T-helper 1 cell treated with Interleukin-12 subunit alpha and Interleukin-12 subunit beta and Interleukin-4 antibody, amounts not matched to agents 30 ng/mL and 1 ng/mL, for 36 hours (primary cell): Measurements from ENCODE around the gene CCDC91. TPM values are rescaled to one million over a fixed set of nuclear protein-coding genes. Genes with fewer than 3 reads are reported as not detected.
"Not testable (repeated sequence)": the region's sequence is repeated elsewhere in the genome, so short reads cannot be mapped to it uniquely, and the experiment has no call there.

ENCODE experiments used
- intact Hi-C: fragments of 100-400 bp; cut with micrococcal nuclease; formaldehyde crosslinking; loops from one replicate; pipeline ENCODE4 v1.15.1; 2024
- total RNA-seq: library from RNA; stranded (reverse); gene quantifications from 2 replicates; pipeline ENCODE4 v1.2.3, GENCODE V29; 2022

CCDC91 gene
- total RNA-seq, 1 donor from 2014 or later, result 20.6 TPM

DNA sequence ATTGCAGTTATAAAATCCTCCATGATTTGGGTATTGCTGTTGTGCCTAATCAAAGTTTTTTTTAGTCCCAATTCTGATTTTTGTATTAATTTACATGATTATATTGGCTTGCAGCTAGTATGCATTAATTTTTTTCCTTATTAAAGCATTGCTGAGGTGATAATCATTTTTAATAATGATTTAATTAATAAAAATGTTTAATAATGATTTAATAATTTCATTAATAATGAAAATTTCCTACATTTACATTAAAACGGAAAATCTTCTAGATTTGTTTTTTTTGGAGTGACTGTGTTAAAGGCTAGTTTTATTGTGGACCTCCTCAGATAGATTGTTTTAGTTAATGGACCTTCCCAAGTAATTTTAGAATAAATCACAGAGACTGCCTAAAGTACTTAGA lies 79.6 kb downstream of the CCDC91 start:
- intact Hi-C loops, result loop anchor here (5.0 kb wide), 1 partner anchor 78 kb away; the partner anchor contains the start of gene CCDC91

DNA sequence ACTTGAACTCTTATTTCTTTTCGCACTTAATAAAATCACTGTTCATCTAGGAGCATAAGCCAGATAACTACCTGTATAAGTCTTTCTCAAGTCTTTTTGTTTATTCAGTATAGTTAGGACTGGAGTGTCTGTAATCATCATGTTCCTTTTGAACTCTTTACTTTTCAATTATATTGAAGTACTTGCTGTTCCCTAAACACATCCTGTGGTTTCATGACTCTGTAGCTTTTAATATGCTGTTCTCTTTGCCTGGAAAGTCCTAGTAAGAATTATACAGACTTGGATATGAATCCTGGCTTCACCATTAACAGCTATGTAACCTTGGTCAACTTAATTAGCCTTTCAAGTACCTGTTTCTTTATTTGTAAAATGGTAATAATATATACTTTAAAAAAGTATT lies 88.2 kb downstream of the CCDC91 start:
- intact Hi-C loops, result no loop called here

DNA sequence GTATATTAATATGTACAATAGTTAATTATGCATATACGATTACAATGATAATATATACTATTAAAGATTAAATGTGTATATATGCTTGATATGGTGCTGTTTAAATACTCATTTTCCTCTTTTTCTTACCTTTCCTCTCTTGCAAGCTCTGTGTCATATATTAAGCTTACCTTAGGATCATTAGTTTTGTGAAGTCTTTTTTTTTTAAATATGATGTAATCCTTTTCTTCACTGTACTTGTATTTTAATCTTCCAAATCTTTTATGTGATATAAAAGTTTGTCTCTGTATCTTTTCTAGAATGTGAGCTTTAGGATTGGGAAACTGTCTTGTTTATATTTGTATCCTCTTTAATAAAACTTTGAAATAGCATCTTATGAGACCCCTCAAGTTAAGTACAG lies 88.7 kb downstream of the CCDC91 start:
- intact Hi-C loops, result no loop called here

DNA sequence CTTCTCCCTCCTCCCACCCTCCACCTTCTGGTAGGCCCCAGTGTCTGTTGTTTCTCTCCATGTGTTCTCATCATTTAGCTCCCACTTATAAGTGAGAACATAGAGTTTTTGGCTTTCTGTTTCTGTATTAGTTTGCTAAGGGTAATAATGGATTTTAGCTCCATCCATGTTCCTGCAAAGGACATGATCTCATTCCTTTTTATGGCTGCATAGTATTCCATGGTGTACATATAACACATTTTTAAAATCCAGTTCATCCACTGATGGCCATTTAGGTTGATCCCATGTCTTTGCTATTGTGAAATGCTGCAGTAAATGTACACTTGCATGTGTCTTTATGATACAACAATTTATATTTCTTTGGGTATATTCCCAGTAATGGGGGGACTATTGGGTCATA lies 96.1 kb downstream of the CCDC91 start:
- intact Hi-C loops, result no loop called here

DNA sequence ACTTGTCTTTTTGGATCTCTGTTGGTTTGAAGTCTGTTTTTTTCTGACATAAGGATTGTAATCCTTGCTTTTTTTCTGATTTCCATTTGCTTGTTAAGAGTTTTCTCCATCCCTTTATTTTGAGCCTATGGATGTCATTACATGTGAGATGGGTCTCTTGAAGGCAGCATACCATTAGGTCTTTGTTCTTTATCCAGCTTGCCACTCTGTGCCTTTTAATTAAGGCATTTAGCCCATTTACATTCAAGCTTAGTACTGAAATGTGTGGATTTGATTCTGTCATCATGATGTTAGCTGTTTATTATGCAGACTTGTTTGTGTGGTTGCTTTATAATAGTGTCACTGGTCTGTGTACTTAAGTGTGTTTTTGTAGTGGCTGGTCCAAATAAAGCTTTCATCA lies 100.0 kb downstream of the CCDC91 start:
- intact Hi-C loops, result no loop called here

DNA sequence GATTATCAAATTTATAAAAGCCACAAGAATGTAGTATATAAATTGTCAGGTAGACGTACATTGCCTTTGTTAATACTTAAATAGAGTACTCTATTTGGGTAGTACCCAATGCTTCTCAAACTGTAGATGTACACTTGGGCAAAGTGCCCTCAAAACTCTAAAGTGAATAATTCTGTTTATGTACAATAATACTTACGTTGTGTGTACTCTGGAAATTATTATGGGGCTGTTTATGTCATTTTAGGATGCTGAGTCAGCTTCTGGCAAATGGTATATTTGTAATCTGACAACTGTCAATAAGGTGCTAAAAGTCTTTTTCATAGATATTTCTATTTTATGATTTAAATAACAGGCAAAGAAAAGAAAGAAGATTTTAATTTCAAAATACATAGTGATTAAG lies 102.4 kb downstream of the CCDC91 start:
- intact Hi-C loops, result no loop called here

DNA sequence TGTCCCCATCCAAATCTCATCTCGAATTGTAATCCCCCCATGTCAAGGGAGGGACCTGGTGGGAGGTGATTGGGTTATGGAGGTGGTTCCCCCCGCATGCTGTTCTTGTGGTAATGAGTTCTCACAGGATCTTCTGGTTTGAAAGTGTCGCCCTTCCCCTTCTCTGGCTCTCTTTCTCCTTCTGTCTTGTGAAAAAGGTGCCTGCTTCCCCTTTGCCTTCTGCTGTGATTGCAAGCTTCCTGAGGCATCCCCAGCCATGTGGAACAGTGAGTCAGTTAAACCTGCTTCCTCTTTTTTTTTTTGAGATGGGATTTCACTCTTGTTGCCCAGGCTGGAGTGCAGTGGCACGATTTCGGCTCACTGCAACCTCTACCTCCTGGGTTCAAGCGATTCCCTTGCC lies 104.0 kb downstream of the CCDC91 start:
- intact Hi-C loops, result no loop called here

DNA sequence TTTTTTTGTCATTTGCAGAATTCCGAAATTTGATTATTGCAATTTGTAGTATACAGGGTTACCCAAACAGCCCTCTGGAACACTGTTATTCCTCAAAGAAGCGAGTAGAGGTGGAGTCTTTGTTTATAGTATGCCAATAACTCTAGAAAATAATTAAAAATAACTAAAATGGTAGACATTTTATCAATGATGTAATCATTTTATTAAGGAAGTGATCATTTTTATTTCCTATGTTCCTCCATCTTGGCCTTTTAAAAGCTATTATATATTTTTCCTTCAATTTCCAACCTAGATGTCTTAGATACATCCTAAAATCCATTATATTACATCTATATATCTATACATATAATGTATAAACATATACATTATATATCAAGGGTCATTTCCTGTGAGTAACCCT lies 106.0 kb downstream of the CCDC91 start:
- intact Hi-C loops, result no loop called here

DNA sequence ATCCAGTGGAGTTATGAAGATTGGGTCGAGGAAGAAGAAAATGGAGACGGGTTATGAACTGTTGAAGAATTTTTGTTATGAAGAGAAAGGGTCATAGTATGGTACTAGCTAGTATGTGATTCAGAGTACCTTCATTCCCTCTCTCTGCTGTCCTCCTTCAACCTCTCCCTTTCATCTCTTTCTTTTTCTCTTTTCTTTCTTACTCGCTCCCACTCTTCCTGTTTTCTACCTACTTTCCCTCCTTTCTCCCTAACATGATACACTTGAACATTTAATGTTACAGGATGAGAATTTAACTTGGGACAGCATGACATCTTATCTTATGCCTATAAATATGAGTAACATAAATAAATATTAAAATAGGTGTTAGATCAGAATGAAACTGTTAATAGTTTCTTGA lies 112.9 kb downstream of the CCDC91 start:
- intact Hi-C loops, result no loop called here

DNA sequence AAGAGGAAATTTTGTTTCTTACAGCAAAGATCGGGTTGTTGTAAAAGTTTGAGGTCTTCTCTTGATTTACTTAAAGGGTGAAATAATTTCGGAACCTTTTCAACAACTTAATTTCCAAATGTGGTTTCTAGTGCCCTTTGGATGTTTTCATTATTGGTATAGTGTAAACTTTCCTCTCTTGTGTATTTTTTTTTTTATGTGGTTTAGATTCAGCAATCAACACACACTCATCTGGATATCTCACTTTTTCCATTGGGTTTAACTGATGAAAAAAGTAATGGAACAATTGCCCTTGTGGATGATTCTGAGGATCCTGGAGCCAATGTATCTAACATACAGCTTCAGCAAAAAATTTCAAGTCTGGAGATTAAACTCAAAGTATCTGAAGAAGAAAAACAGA lies 116.3 kb downstream of the CCDC91 start:
- intact Hi-C loops, result no loop called here

DNA sequence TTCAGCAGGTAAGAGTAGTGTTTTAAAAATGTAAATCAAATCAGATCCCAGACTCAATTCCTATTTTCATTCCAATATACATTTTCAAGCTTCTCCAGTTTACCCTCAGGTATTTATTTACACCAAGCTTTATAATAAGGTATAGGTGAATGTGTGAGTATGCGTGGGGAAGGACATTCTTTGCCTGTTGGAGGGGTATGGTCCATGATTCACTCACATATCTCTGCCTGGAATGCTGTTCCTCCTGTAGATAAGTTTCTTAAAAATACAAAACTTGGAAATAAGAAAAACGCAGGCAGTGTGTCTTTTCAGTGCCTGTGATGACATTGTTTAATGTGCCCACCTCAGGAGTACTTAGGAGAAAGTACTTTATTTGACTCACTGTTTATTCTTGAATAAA lies 118.6 kb downstream of the CCDC91 start:
- intact Hi-C loops, result no loop called here

DNA sequence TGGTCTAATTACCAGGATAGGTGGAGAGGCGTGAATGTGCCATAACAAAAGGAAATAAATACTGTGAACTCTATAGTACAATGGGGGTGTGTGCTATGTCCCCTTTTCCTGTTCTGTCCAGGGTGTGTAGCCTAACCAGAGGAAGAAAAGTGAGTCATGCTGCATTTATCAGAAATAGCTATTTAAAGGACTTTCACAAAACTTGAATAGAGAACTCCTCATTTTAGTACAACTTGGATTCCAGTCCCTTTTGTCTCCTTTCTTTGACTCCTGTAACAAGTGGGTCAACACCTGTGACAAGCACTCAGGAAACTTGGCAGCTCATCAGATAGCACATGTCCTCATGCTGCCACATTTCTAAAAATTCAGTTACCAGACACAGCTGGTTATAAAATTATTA lies 123.4 kb downstream of the CCDC91 start:
- intact Hi-C loops, result no loop called here

DNA sequence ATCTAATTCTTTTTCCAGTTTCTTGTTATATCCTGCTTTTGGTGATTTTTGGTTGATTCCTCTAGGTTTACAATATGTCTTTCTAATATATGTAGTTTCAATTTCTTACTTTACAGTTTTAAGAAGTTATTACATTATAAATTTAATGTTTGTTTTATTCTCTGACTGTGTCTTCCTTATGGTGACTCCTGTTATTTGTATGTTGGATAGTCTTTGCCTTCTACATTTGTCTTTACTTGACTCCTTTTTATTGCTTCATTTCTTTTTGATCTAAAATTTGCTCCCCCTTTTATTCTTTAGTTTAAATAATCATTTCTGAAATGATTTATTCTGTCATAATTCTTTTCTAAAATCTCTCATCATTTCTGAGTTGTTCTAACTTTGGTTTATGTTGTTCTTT lies 125.8 kb downstream of the CCDC91 start:
- intact Hi-C loops, result no loop called here

DNA sequence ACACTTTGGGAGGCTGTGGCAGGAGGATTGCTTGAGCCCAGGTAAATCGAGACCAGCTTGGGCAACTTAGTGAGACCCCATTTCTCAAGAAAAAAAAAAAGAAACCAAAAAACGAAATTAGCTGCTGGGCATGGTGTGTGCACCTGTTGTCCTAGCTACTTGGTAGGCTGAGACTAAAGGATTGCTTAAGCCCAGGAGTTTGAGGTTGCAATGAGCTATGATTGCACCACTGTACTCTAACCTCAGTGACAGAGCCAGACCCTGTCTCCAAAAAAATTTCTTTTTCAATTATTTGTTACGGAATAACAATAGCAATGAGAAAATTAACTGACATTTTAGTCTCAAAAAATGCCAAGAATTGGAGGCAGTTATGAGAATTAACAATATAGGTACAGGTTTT lies 128.0 kb downstream of the CCDC91 start:
- intact Hi-C loops, result no loop called here

DNA sequence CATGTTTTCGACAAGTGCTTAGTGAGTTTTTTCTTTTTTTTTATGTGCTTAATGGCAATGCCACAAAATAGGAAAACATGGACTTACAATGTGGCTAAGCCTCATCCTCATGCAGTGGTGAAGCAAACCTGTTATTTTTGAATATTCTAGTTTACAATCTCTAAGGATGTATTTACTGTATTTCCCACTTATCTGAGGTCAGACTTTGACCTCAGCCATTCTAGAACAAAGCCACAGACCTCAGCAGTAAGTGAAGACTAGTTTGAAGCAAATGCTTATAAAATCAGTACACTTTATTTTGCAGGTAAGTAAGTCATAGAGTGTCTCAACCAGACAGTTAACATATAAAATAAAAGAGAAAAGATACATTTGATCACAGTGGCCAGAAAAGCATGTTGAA lies 130.1 kb downstream of the CCDC91 start:
- intact Hi-C loops, result no loop called here

DNA sequence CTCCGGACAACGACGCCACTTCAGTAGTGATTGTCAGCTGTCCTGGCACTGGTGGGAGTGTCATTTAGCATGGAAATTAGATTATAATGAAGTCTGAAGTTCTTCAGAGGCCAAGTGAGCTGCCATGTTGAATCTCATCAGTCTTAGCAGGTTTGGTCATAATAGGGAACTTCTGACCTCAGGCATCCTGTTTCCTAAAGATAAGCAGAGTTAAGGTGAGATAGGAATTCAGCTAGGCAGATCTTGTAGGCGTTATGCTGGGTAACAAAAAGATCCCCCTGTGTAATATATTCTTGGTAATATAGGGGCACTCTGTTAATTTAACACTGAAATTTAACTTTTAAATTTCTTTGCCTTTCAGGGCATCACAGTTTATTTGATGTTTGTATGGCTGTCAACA lies 137.5 kb downstream of the CCDC91 start:
- intact Hi-C loops, result no loop called here

DNA sequence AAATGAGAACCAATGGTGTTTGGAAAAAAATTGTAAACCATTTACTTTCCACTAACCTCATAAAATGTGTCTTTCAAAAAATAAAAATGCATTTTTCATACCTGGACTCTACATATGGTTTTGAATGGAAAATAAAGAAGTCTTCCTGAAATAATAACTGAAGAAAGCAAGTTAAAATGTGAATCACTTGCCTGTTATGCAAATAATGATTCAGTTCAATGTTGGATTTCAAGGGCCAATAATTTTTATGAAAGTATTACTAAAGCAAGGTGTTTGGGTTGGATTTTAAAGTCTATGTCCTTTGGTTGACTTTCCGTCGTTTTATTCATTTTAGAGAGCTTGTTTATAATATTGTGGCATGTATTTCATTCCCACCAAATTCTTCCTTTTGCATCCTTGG lies 138.7 kb downstream of the CCDC91 start:
- intact Hi-C loops, result no loop called here

DNA sequence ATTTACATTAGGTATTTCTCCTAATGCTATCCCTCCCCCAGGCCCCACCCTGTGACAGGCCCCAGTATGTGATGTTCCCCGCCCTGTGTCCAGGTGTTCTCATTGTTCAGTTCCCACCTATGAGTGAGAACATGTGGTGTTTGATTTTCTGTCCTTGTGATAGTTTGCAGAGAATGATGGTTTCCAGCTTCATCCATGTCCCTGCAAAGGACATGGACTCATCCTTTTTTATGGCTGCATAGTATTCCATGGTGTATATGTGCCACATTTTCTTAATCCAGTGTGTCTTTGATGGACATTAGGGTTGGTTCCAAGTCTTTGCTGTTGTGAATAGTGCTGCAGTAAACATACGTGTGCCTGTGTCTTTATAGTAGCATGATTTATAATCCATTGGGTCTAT lies 139.5 kb downstream of the CCDC91 start:
- intact Hi-C loops, result not testable (repeated sequence)

DNA sequence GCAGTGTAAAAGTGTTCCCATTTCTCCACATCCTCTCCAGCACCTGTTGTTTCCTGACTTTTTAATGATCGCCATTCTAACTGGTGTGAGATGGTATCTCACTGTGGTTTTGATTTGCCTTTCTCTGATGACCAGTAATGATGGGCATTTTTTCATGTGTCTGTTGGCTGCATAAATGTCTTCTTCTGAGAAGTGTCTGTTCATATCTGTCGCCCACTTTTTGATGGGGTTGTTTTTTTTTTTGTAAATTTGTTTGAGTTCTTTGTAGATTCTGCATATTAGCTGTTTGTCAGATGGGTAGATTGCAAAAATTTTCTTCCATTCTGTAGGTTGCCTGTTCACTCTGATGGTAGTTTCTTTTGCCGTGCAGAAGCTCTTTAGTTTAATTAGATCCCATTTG lies 140.0 kb downstream of the CCDC91 start:
- intact Hi-C loops, result not testable (repeated sequence)

DNA sequence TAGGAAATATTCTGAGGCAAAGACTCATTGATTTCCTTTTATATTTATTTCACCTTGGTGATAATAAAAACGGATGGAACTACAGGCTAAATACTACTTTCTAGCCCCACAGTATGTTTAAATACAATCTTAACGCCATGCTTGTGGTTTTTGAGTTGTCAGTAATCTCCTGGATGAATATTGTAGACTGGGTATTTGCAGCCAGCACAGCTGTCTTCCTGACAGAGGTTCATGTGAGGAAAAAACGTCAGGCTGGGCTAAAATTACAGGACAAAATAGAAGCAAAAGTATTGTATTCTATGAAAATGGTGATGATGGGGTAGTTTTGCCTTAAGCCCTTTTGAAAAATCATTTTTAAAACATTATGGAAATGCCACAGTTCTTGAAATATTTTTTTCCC lies 140.9 kb downstream of the CCDC91 start:
- intact Hi-C loops, result no loop called here

DNA sequence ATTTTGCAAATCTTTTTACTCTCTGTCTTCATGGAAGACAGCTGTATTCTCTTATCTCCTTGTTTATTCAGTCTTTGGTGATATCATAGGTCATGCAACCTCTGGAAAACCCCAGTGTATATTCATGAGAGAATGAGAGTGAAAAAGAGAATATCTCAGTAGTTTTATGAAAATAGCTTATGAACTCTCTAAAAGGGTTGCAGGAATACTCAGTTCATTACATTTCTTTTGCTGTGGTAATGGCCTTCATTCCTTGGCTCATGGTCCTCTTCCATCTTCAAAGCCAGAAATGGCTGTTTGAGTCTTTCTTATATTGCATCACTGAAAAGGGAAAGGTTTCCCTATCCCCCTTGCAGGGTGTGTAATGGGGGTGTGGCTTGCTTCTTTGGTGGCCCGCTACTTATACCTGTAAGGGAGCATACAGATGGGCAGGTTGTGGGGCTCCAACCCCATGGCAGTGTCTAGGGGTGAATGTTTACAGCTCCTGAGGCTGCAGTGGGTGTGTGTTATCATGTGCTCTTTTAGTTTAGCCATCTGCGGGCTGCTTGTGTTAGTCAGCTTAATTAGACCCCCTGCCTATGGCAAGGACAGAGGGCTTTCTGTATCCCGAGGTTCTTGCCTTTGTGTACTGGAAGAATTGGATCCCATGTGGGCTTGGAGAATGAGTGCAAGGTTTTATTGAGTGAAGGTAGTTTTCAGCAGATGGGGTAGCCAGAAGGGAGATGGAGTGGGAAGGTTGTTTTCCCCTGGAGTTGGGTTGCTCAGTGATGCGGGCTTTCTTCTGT lies 150.2 kb downstream of the CCDC91 start:
- intact Hi-C loops, result no loop called here

DNA sequence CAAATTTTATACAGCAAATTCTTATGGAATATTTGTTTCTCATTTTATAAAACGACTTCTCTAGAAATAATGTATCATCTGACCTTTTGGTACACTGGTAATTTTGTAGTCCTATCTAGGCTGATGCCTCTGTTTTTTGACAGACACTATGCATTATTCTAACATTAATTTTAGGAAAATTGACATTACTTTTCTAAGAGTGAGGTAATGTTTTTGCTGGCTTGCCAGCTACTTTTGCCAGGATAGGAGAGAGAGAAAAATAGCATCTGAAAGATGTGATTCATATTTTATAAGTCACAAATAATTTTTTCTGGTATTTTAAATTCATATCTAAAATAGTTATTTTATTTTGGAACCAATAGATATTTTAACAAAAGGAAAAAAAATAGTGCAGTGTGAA lies 153.5 kb downstream of the CCDC91 start:
- intact Hi-C loops, result no loop called here

DNA sequence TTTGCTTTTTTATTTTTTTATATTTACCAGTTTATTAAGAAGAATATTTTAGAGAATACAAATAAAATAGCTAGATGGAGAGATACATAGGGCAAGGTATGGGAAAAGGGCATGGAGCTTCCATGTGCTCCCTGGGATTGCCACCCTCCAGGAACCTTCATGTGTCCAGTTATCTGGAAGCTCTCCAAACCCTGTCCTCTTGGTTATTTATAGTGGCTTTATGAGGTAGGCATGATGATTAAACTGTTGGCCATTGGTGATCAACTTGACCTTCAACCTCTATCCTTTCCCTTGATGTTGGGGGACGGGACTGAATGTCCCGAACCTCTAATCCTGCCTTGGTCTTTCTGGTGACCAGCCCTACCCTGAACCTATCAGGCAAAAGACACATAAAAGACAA lies 156.3 kb downstream of the CCDC91 start:
- intact Hi-C loops, result no loop called here

DNA sequence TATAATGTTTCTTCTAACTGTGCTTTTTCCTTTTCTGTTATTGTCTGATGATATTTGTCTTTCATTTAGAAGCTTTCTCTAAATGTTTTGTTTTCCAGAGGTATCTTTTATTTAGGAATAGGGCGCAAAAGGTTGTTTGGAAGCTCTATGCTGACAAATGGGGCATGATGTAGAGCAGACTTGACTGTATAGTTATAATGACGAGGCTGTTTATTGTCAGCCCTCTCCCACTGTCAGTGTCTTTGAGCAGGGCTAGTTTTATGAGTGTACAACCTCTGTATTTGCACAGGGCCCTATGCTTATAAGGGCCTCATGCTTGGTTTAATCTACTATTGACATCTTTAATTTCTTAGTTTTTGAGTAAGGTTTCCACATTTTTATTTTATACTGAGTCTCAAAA lies 158.9 kb downstream of the CCDC91 start:
- intact Hi-C loops, result no loop called here
